ENCODE data around the gene NIT1. TPM values are rescaled to one million over a fixed set of nuclear protein-coding genes. Genes with fewer than 3 reads are reported as not detected.
A peak's percentile ranks its signal among the peaks of the same experiment; 100 is the strongest.

NIT1 gene
- total and polyA plus RNA-seq, 2 donors (not counting 3 experiments of a cell fraction or from before 2014, with no cell fraction given): 20.3 to 26.5 TPM

GRCh38 chr1:161099090-161099802 is 18.7 kb upstream of the NIT1 start:
- intact Hi-C loops (cut with micrococcal nuclease) (loop anchor here (5.0 kb wide), 1 partner anchor 372 kb away; no protein-coding TSS in a partner anchor), dilution Hi-C loops (cut with MboI; ENCODE audit: extremely low pct_ligation_motif_present, low sequenced_read_pairs) (no loop called here)
- H3K4me1 ChIP-seq (ENCODE audit: control insufficient read depth, extremely low read depth, insufficient read depth, low read length): peaks cover 8% of the 10 kb centered on the region
- H3K27ac ChIP-seq (ENCODE audit: insufficient read depth, low read depth, low read length): no peak overlapping the region
- BruUV-seq (replicated peaks): no TSS peak
- FAIRE-seq (no peak), DNase-seq (ENCODE audit: low read depth, low spot score) (no peak)
- peak; percentile 31 for TF ChIP-seq POLR2A (IDR thresholded peaks at IDR 0.05; ENCODE audit: low read depth, low read length)
- TF ChIP-seq, protein P1, sequence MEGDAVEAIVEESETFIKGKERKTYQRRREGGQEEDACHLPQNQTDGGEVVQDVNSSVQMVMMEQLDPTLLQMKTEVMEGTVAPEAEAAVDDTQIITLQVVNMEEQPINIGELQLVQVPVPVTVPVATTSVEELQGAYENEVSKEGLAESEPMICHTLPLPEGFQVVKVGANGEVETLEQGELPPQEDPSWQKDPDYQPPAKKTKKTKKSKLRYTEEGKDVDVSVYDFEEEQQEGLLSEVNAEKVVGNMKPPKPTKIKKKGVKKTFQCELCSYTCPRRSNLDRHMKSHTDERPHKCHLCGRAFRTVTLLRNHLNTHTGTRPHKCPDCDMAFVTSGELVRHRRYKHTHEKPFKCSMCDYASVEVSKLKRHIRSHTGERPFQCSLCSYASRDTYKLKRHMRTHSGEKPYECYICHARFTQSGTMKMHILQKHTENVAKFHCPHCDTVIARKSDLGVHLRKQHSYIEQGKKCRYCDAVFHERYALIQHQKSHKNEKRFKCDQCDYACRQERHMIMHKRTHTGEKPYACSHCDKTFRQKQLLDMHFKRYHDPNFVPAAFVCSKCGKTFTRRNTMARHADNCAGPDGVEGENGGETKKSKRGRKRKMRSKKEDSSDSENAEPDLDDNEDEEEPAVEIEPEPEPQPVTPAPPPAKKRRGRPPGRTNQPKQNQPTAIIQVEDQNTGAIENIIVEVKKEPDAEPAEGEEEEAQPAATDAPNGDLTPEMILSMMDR (IDR thresholded peaks at IDR 0.05; ENCODE audit: extremely low read depth in 1 of 2, insufficient read depth in 1 of 2, low read depth in 1 of 2, low read length in 2 of 2): no peak
- no peak for TF ChIP-seq FOS (IDR thresholded peaks at IDR 0.05; ENCODE audit: borderline replicate concordance, insufficient read depth, low read length)
- TF ChIP-seq GATA2 (IDR thresholded peaks at IDR 0.05; ENCODE audit: insufficient read depth, insufficient read length, low read depth, low read length): no peak
- TF ChIP-seq, protein P2, sequence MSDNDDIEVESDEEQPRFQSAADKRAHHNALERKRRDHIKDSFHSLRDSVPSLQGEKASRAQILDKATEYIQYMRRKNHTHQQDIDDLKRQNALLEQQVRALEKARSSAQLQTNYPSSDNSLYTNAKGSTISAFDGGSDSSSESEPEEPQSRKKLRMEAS (IDR thresholded peaks at IDR 0.05; ENCODE audit: insufficient read depth, insufficient read length): no peak
- ChIA-PET POLR2A (no interaction called here), CTCF (interaction anchor here (0.6 to 7.6 kb wide), 12 partner anchors 13 to 283 kb away, joined by 3 to 197 read pairs (median 8); partner anchors contain the start of genes DEDD and USF1)
- H2AFZ ChIP-seq (ENCODE audit: low read depth, low read length): no peak overlapping the region
- H3K9me3 ChIP-seq (replicated peaks; ENCODE audit: control insufficient read depth, insufficient read depth, low read length): no peaks in the 10 kb centered on the region
- H3K9me1 ChIP-seq (replicated peaks; ENCODE audit: control insufficient read depth, extremely low read depth, insufficient read depth, low read length): no peaks in the 10 kb centered on the region
- H3K9ac ChIP-seq (replicated peaks; ENCODE audit: extremely low read depth, insufficient read depth, low read length): no peak overlapping the region
- H3K4me2 ChIP-seq (ENCODE audit: insufficient read depth, low read length): no peak overlapping the region
- no peaks in the 10 kb centered on the region for H3K27me3 ChIP-seq (ENCODE audit: control insufficient read depth in 2 of 2, insufficient read depth in 2 of 2, low read length in 2 of 2)
- peaks cover 15% of the 10 kb centered on the region for H3K79me2 ChIP-seq (ENCODE audit: control insufficient read depth, insufficient read depth, low read length)
- no peak overlapping the region for H3K4me3 ChIP-seq (replicated peaks in 1 of 3; ENCODE audit: insufficient read depth in 1 of 3, low read depth in 1 of 3, low read length in 3 of 3)
- no peaks in the 10 kb centered on the region for H4K20me1 ChIP-seq (replicated peaks; ENCODE audit: control insufficient read depth, extremely low read depth, insufficient read depth, low read length)
- H3K36me3 ChIP-seq (ENCODE audit: control insufficient read depth in 2 of 2, extremely low read depth in 1 of 2, insufficient read depth in 2 of 2, low read length in 2 of 2): peaks cover 9 to 11% of the 10 kb centered on the region in 2 experiments

All from endothelial cell of umbilical vein (primary cell).